Activated CD8-positive, alpha-beta memory T cell treated with anti-CD3 and anti-CD28 coated beads for 1 hour (primary cell): ENCODE measurements around the gene GIPC1.
"Not testable (repeated sequence)": the region's sequence is repeated elsewhere in the genome, so short reads cannot be mapped to it uniquely, and the experiment has no call there.

Experiments used
- DNase-seq, 2 donors: peaks; one replicate each; pipeline ENCODE4 v3.0.0-alpha.2; 2020; ENCODE audit warnings: low read depth in 1 of 2; ENCODE audit errors: extremely low read depth in 1 of 2

GIPC1 gene

DNA sequence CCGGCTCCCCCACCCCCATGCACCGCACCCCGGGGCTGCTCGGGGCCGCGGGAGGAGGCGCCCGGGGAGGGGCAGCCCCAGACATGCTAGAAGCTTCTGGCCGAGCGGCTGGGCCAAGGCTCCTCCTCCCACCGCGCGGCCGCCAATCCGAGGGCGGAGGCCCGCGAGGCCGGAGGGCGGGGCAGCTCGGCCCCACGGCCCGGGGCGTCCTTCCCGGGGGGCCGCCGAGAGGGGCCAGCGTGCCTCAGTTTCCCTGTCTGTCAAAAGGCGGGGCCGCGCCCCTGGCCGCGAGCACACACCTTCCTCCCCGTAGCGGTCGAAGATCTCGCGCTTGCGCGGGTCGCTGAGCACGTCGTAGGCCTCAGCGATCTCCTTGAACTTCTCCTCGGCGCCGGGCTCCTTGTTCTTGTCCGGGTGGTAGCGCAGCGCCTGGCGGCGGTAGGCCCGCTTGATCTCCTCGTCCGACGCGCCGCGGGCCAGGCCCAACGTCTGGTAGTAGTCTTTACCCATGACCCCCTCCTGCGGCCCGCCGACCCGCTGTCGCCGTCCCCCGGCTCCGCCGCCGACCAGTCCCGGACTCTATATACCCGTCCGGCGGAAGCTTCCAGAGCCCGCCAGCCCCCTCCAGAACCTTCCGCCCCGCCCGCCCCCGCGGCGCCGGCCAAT, 22.0 kb upstream of the GIPC1 start, which contains the start of gene DNAJB1:
DNAJB1 (minus strand) TSS at position 558 of the 666 bp plus-strand sequence; CDS start at position 510, 48 bp downstream.
- DNase-seq = peak in 1 of 2 donors; percentile 53

DNA sequence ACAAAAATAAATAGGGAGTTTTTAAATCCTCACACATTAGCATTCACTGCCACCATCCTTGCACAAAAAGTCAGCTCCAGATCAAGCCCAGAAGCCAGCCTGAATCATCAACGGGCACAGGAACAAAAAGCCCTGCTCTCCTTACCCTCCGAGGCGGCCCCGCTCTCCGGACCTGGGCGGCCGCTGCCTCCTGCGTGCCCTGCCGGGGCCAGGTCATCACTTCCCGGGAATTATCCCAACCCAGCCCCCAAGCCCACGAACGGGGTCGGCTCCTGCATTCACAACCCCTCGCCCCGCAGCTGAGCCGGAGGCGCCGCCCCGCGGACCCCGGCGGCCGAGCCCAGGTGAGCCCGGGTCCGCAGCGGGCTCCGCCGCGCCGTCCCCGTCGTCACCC, 21.5 kb upstream of the GIPC1 start:
- DNase-seq = no peak

DNA sequence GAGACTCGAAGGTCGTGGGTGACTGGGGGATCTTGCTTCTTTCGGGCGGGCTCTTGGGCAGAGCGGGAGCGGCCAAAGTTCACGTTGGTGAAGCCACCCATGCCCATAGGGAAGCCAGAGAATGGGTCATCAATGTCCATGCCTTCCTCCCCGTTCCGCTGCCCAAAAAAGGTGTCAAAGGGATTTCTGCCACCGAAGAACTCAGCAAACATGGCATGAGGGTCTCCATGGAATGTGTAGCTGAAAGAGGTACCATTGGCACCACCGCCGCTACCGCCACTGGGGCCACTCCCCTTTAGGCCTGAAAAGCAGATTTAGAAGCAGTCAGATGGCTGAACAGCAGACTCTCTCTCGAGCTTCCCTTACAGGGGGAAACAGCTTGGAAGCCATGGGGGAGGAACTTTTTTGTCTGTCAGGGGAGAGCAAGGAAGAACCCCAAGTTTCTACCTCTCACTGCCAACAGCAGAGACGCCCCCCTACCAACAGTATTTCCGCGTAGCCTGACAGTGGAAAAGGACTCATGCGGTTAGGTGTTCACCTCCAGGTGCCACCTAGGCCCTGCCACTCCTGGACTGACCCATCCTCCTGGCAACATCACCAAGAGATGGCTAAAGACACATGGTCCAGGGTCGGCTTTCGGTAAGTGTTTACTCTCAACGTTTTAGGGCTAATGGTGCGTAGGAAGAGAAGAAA, 21.0 kb upstream of the GIPC1 start:
- DNase-seq = no peak

DNA sequence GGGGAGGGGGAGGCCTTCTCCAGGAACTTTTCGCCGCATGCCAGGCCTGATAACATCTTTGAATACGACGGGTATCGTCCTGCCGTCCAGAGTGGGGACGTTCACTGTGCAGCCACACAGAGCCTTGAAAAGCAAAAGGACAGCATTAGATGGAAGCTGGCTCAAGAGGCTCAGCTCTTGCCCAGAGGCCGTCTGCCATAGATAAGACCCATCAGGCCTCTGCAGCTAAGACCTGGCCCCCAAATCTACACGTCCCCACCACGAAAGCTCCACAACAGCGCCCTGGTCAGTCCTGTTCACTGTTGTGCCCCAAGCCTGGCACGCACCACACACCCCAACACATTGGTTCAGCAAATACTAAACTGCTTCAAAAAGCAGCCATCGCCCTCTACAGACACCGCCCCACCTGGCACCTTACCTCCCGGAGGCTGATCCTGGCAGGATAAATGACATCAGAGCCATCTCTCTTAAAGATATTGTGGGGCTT, 20.2 kb upstream of the GIPC1 start:
- DNase-seq = no peak

DNA sequence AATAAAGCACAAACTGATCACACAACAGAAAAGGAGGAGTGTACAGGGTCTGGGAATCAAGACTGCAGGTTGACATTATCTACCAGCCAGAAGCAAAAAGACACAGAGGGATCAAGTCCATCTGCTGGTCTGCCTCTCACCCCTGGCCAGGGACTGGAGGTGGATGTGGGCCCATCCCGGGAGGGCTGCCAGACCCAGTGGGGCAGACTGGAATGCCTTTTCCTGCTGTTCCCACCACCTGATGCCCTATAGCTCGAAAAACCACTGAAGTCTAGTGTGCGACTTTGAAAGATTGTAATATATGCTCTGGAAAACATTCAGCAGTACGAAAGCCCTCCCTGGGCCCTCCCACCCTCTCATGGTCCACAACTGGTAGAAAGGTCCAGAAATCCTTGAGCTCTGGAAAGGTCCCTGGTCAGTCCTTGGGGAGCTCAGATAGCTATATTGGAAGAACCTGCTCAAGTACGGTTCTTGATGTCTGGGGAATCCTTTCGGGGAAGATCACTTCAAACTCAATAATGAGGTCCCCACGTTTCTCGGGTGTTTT, 19.6 kb upstream of the GIPC1 start:
- DNase-seq = no peak

DNA sequence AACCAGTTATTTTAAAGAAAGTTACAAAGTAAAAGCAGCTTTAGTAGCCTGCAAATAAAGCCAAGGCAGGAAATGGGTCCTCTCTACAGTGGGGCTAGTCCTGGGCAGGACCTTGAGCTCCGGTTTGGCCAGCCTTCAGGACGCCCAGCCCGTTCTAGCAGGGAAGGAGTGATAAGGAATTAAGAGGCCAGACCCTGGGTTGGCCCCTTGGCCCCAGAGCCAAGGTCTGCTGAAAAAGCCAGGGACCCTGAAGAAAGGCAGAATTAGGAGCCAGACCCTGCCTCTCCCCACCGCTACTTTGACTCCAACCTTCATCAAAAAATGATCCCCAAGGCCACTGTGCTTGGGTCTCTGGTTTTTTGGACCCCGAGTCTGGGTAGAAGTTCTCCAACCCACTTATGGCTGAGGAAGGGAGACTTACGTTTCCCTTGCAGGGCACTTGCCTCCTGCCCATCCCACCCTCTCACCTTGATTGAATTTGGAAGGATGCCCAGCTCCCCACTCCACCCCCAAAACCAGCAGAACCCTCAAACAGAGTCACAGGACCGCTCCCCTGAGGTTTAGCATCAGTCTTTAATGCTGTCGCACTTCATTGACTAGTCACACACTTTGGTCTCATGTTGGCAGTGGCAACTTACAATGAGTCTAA, 18.4 kb upstream of the GIPC1 start:
- DNase-seq = no peak

DNA sequence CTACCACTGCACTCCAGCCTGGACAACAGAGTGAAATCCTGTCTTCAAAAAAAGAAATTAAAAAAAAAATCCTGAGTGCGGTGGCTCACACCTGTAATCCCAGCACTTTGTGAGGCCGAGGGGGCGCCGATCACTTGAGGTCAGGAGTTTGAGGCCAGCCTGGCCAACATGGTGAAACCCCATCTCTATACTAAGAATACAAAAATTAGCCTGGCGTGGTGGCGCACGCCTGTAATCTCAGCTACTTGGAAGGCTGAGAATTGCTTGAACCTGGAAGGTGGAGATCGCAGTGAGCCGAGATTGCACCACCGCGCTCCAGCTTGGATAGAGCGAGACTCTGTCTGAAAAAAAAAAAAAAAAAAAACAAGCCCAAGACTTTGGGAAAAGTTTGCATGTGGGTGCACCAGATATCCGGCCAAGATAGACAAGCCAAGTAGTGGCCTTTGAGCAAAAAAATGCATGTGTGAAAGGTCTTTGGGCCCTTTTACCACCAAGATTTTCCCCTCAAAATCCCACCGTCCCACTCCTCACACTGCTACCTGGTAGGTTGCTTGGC, 16.6 kb upstream of the GIPC1 start:
- DNase-seq = no peak

DNA sequence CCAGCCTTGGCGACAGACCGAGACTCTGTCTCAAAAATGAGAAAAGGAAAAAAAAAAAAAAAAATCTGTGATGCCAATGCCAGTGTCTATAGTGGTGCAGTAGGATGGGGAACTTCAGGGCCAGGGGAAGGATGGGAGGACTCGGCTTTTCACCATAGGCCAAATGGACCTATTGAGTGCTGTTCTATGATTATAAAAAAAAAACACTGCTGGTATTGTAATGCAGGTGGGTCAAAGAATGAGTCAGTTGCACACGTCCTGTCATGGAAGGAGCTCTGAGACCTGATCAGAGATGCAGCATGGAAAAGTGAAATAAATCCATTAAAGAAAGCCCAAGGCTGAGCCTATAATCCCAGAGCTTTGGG, 15.3 kb upstream of the GIPC1 start:
- no peak for DNase-seq

DNA sequence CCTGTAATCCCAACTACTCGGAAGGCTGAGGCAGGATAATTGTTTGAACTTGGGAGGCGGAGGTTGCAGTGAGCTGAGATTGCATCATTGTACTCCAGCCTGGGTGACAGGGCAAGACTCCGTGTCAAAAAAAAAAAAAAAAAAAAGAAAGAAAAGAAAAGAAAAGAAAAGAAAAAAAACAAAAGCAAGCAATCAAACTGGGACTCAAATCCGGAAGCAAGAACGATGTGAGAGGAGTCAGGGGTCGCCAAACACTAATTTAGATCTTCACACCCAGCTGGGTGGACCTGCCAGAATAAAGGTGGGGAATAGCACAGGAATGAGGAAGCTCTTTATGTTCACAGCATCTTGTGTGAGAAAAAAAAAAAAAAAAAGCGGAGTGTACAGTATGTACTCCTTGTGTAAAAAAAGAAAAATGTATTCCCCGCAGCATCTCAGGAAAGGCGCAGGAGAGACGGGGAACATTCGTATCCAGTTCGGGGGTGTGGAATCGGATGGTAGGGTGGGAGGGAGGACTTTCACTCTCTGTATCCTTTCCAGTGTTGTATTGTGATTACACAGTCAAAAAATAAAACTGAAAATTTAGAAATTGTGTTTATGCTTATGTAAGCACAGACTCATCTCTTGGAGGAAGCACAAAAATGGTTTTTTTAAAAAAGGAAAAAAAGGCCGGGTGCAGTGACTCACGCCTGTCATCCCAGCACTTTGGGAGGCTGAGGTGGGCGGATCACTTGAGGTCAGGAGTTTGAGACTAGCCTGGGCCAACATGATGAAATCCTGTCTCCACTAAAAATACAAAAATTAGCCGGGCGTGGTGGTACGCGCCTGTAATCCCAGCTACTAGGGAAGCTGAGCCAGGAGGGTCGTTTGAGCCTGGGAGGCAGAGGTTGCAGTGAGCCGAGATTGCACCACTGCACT, 14.6 kb upstream of the GIPC1 start:
- DNase-seq = no peak

DNA sequence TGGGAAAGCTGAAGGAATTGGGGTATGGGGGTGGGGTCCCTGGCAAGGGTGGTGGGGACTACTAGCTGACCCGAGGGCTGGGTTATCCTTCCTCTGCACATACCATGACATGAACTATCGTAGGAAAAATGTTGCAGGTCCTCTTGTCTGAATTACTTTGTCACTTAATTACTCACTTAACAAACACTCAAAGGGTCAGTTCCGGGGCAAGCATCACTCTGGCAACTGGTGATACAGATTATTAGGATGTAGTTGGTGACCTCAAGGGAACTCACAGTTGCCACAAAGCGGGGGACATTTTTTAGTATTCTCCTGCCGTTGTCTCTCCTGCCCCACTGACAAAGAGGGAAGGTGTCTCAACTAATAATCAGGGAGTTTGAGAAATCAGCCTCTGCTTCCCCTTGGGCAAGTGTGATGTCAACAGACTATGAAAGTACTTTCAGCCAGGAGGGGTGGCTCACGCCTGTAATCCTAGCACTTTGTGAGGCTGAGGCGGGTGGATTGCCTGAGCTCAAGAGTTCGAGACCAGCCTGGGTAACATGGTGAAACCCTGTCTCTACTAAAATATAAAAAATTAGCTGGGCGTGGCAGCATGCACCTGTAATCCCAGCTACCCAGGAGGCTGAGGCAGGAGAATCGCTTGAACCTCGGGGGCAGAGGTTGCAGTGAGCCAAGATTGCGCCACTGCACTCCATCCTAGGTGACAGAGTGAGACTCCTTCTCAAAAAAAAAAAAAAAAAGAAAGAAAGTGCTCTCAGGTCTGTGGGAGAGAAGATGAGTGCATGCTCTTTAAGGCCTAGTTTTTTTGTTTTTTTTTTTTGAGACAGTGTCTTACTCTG, 12.0 kb upstream of the GIPC1 start:
- no peak for DNase-seq

DNA sequence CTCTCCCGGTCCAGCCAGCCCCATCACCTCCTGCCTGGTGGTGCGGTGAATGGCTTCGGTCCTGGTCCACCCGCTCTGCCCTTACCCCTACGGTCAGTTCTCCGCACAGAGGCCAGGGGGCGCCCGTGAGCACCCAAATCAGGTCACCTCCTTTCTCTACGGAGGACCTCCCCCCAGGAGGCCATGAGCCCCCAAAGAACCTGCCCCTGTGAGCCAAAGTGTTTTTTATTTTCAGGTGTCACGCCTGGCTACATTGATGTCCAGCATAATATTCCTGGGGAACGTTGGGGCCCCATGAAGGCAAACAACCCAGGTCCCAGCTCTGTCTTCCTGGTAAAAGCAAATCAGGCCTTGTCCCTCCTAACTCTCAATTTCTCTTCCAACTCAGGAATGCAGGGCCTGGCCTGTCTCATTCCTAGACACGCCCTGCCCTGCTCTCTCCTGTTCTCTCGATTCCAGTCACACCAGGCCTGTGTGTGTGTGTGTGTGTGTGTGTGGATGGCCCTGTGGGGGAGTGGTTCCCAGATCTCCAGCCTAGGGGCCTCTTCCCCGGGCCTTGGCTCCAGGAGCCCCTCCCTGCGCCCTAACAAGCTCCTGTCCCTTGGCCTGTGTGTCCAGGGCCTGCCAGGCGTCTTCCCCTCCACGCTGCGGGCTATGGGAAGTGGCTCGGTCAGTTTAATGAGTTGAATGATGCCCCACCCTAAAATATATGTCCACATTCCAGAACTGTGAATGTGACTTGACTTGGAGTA, 9.7 kb upstream of the GIPC1 start:
- DNase-seq = peak; percentile 41 to 63

DNA sequence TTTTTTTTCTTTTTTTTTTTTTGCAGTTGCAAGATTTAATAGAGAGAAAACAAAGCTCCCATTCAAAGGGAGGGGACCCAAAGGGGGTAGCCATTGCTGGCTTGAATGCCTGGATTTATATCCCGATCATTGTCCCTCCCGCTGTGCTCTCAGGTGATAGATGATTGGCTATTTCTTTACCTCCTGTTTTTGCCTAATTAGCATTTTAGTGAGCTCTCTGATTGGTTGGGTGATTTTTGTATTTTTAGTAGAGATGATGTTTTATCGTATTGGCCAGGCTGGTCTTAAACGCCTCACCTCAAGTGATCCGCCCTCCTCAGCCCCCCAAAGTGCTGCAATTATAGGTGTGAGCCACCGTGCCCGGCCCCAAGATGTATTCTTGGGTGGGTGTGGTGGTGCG, 8.6 kb upstream of the GIPC1 start:
- not testable (repeated sequence) for DNase-seq

DNA sequence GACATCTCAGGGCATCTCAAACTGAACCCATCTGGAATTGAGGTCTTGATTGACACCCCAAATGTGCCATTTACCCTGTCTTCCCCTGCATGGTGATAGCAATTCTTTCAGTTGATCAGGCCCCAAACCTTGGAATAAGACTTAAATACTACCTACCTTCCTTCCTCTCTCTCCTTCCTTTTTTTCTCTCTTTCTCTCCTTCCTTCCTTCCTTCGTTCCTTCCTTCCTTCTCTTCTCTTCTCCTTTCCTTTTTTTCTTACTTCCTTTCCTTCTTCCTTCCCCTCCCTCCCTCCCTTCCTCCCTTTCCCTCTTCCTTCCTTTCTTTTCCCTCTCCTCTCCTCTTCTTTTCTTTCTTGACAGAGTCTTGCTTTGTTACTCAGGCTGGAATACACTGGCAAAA, 7.4 kb upstream of the GIPC1 start:
- no peak for DNase-seq

DNA sequence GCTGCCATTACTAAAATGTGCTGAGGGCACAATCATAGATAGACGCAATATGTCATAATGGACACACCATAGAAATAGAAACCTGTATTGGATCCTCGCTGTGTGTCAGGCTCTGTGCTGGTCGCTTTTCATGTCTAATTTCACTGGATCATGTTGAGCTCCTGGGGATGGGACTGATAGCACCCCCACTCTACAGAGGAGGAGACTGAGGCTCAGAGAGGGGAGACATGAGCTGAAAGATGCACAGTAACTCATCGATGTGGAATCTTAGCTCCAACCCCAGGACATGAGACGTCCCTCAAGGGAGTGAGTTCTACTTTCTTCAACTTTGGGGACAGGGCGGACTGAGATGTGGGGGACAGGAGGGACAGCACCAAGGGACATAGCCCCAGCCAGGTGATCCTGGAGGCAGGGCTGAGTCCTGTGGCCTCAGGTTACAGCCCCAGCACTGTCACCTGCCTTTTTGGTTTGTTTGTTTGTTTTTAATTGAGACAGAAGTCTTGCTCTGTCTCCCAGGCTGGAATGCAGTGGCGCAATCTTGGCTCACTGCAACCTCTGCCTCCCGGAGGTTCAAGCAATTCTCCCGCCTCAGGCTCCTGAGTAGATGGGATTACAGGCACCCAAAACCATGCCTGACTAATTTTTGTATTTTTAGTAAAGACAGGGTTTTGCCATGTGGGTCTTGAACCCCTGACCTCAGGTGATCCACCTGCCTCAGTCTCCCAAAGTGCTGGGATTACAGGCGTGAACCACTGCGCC, 6.6 kb upstream of the GIPC1 start:
- no peak for DNase-seq

DNA sequence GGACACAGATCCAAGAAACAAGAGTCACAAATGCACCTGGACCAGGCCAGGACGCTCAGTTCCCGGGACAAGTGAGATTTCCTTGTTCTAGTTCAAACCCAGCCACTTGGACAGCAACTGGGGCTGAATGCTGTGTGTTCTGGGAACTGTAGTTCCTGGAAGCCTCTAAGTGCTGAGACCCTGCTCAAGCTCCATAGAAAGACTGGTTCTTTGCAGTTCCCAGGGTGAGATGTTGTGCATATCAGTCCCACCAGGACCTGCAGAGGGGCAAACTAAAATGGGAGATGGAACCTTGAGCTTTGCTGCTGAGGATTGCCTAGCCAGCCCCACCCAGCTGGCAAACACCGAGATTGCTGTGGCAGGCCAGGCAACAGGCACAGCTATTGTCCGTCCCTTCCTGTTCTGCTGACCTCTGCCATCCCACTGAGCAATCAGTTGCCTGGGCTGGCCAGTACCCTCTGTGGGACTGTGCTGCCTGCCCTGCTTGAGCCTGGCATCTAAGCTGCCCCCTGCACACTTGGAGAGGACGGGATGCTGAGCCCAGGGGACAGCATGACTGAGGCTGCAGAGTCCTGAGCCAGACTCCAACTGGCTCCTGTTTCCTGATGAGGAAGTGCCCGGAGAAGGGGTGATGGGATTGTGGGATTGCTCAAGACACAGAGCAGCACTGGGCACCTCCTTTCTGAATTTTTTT, 1.4 kb upstream of the GIPC1 start:
- DNase-seq = no peak

DNA sequence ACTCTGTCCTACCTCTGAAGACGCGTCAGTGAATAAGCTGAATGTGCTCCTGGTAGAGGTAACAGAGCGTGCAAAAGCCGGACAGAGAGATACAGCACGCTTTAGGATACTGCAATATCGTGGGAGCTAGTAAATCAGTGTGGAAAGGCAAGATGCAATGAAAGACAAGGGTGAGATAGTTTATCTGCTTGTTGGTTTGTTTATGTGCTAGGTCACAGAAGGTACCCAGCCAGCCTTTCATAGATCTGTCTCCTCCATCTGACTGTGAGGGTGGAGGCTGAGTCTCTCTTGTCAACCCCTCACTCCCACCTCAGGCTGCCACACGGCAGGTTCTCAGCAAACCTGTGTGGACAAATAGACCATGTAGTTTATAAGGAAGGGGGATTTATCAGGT, 904 bp upstream of the GIPC1 start:
- no peak for DNase-seq

DNA sequence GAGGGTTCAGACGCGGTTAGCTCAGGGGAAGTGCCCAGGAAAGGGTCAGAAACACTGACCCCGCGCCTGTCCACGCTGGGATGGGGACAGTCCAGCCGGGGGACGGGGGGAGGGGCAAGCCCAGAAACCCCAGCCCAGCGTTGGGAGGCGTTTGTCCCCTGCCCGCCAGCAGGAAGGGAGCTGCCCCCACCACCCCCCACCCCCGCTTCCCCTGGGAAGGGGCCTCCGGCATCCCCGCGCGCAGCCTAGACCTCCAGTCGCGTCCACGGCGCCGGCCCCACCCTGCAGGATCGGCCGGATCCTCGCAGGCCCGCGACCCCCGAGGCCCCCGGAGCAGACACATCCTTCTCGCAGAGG, 277 bp downstream of the GIPC1 start:
- no peak for DNase-seq
